Fibroblast of lung (primary cell): ENCODE data around the gene FMNL2. TPM values are rescaled to one million over a fixed set of nuclear protein-coding genes. Genes with fewer than 3 reads are reported as not detected.
A peak's percentile ranks its signal among the peaks of the same experiment; 100 is the strongest.

Experiments used
- DNase-seq, 2 donors: peaks; one replicate each; pipeline versions ENCODE4 v3.0.0 to v3.0.0-alpha.2; 2010; ENCODE audit warnings: low read depth in 2 of 2
- H2AFZ ChIP-seq: 2 replicates; pipeline ENCODE4 v1.5.1; 2012; ENCODE audit warnings: low read length, control low read depth, inconsistent platforms
- H3K27ac ChIP-seq: 2 replicates; pipeline ENCODE4 v1.5.1; 2011; ENCODE audit warnings: low read length, control low read depth; ENCODE audit not compliant: insufficient read depth
- H3K27me3 ChIP-seq: 2 replicates; pipeline ENCODE4 v1.5.1; 2011; ENCODE audit warnings: mild to moderate bottlenecking, low read length; ENCODE audit not compliant: control insufficient read depth, insufficient read depth
- H3K36me3 ChIP-seq: 2 replicates; pipeline ENCODE4 v1.5.1; 2011; ENCODE audit warnings: low read length; ENCODE audit not compliant: control insufficient read depth, insufficient read depth
- H3K4me1 ChIP-seq: 2 replicates; pipeline ENCODE4 v1.5.1; 2011; ENCODE audit warnings: low read length; ENCODE audit not compliant: control insufficient read depth, insufficient read depth; ENCODE audit errors: extremely low read depth
- H3K4me2 ChIP-seq: 2 replicates; pipeline ENCODE4 v1.5.1; 2011; ENCODE audit warnings: low read length, control low read depth; ENCODE audit not compliant: insufficient read depth; ENCODE audit errors: extremely low read depth
- H3K4me3 ChIP-seq, 4 experiments: fragments of 200-600 bp in 1 of 4; sonication (generic) in 1 of 4; replicated peaks in 1 of 4; 2 replicates each; pipeline ENCODE4 v1.5.1; 2011 to 2016; ENCODE audit warnings: low read length in 4 of 4, low read depth in 3 of 4, mild to moderate bottlenecking in 3 of 4, control low read depth in 2 of 4, inconsistent platforms in 1 of 4, mixed read lengths in 1 of 4; ENCODE audit not compliant: insufficient read depth in 1 of 4; ENCODE audit errors: control extremely low read depth in 1 of 4
- H3K79me2 ChIP-seq: 2 replicates; pipeline ENCODE4 v1.5.1; 2012; ENCODE audit warnings: mild to moderate bottlenecking, low read length, inconsistent platforms; ENCODE audit not compliant: control insufficient read depth, insufficient read depth
- H3K9ac ChIP-seq: 2 replicates; pipeline ENCODE4 v1.5.1; 2011; ENCODE audit warnings: mild to moderate bottlenecking, low read length, control low read depth; ENCODE audit not compliant: insufficient read depth
- H3K9me3 ChIP-seq: 2 replicates; pipeline ENCODE4 v1.5.1; 2012; ENCODE audit warnings: low read depth, low read length; ENCODE audit not compliant: control insufficient read depth, insufficient read depth
- H4K20me1 ChIP-seq: 2 replicates; pipeline ENCODE4 v1.5.1; 2011; ENCODE audit warnings: low read length; ENCODE audit not compliant: control insufficient read depth, insufficient read depth; ENCODE audit errors: extremely low read depth
- CTCF ChIP-seq, 2 donors: IDR thresholded peaks in 1 of 2; conservative IDR thresholded peaks in 1 of 2; 1 replicate in 1 of 2; 2 replicates in 1 of 2; pipeline ENCODE4 v1.5.1; 2011 to 2012; ENCODE audit warnings: low read length in 2 of 2, control low read depth in 1 of 2, inconsistent platforms in 1 of 2, low read depth in 1 of 2, mild to moderate bottlenecking in 1 of 2
- EZH2 ChIP-seq: IDR thresholded peaks from 2 replicates; pipeline ENCODE4 v1.5.1; 2012; ENCODE audit warnings: low read length, control low read depth, mild to moderate bottlenecking; ENCODE audit errors: missing control alignments
- polyA plus RNA-seq, 2 donors: library from polyadenylated mRNA; depleted of rRNA in 1 of 2; stranded (reverse) in 1 of 2; unstranded in 1 of 2; fragments of >200 nt; gene quantifications; 2 replicates each; pipeline ENCODE4 v1.2.1, GENCODE V29; 2011 to 2012; ENCODE audit warnings: missing spikeins in 1 of 2
- total RNA-seq: library from RNA; depleted of rRNA; stranded (reverse); fragments of >200 nt; gene quantifications from 2 replicates; pipeline ENCODE4 v1.2.1, GENCODE V29; 2014

FMNL2 gene
- total and polyA plus RNA-seq, 2 donors (not counting 1 experiment from before 2014, with no cell fraction given): 12.0 to 30.2 TPM

GRCh38 chr2:152617456-152618192, 282.6 kb downstream of the FMNL2 start:
- H3K9me3 ChIP-seq: no peaks in the 10 kb centered on the region
- DNase-seq: peak; percentile 32 to 77
- H3K4me1 ChIP-seq: peaks cover 6% of the 10 kb centered on the region
- H2AFZ ChIP-seq: no peak overlapping the region
- no peak overlapping the region for H3K27ac ChIP-seq
- TF ChIP-seq EZH2 (no peak), CTCF (conservative IDR thresholded peaks at IDR 0.05 in 1 of 2, IDR thresholded peaks at IDR 0.05 in 1 of 2; ENCODE audit: low read depth in 1 of 2, low read length in 2 of 2) (no peak)
- H3K79me2 ChIP-seq: no peaks in the 10 kb centered on the region
- no peak overlapping the region for H3K4me2 ChIP-seq
- no peaks in the 10 kb centered on the region for H3K27me3 ChIP-seq
- H4K20me1 ChIP-seq: no peaks in the 10 kb centered on the region
- no peak overlapping the region for H3K4me3 ChIP-seq
- H3K9ac ChIP-seq: no peak overlapping the region
- peaks cover 4% of the 10 kb centered on the region for H3K36me3 ChIP-seq

- Histone ChIP-seq H3K4me2 (no peak overlapping the region), H3K27me3 (no peaks in the 10 kb centered on the region), H4K20me1 (no peaks in the 10 kb centered on the region), H3K27ac (no peak overlapping the region), H3K9me3 (no peaks in the 10 kb centered on the region), H3K79me2 (no peaks in the 10 kb centered on the region), H2AFZ (no peak overlapping the region), H3K4me3 (no peak overlapping the region), H3K9ac (no peak overlapping the region), H3K36me3 (peaks cover 4% of the 10 kb centered on the region), H3K4me1 (peaks cover 5% of the 10 kb centered on the region)
- TF ChIP-seq CTCF (conservative IDR thresholded peaks at IDR 0.05 in 1 of 2, IDR thresholded peaks at IDR 0.05 in 1 of 2; ENCODE audit: low read depth in 1 of 2, low read length in 2 of 2) (no peak), EZH2 (no peak)
- DNase-seq: peak in 1 of 2 donors; percentile 54
Measured at GRCh38 chr2:152618193-152618564, 283.2 kb downstream of the FMNL2 start.

- Histone ChIP-seq H2AFZ (no peak overlapping the region), H3K4me3 (no peak overlapping the region), H3K9me3 (no peaks in the 10 kb centered on the region), H3K79me2 (no peaks in the 10 kb centered on the region), H3K36me3 (peaks cover 4% of the 10 kb centered on the region), H3K9ac (no peak overlapping the region), H4K20me1 (no peaks in the 10 kb centered on the region), H3K27me3 (no peaks in the 10 kb centered on the region), H3K4me2 (no peak overlapping the region), H3K4me1 (peaks cover 2% of the 10 kb centered on the region), H3K27ac (no peak overlapping the region)
- no peak for TF ChIP-seq CTCF (conservative IDR thresholded peaks at IDR 0.05 in 1 of 2, IDR thresholded peaks at IDR 0.05 in 1 of 2; ENCODE audit: low read depth in 1 of 2, low read length in 2 of 2)
- TF ChIP-seq EZH2: no peak
- DNase-seq: no peak
Measured at GRCh38 chr2:152620208-152620607, 285.2 kb downstream of the FMNL2 start.
